Colonic mucosa (tissue), 4 donors: ENCODE results near the gene PRKACA. TPM values are rescaled to one million over a fixed set of nuclear protein-coding genes. Genes with fewer than 3 reads are reported as not detected.

Experiments used
- DNase-seq: peaks from one replicate; pipeline ENCODE4 v3.0.0-alpha.2; 2020
- H3K27ac ChIP-seq: fragments of 200-600 bp; one replicate; pipeline ENCODE4 v1.8.0; 2021
- H3K27me3 ChIP-seq: fragments of 200-600 bp; one replicate; pipeline ENCODE4 v1.8.0; 2021
- H3K36me3 ChIP-seq: fragments of 200-600 bp; one replicate; pipeline ENCODE4 v1.8.0; 2021
- H3K4me1 ChIP-seq: fragments of 200-600 bp; one replicate; pipeline ENCODE4 v1.8.0; 2021; ENCODE audit warnings: mild to moderate bottlenecking
- H3K4me3 ChIP-seq: fragments of 200-600 bp; one replicate; pipeline ENCODE4 v1.8.0; 2021
- H3K9ac ChIP-seq, 2 donors: one replicate each; pipeline ENCODE4 v1.7.0; 2013; ENCODE audit warnings: control low read depth in 2 of 2, low read depth in 2 of 2, low read length in 2 of 2
- H3K9me3 ChIP-seq: fragments of 200-600 bp; one replicate; pipeline ENCODE4 v1.8.0; 2021
- CTCF ChIP-seq: fragments of 200-600 bp; IDR thresholded peaks from one replicate; pipeline ENCODE4 v1.8.0; 2022; ENCODE audit warnings: antibody characterized with exemption, mild to moderate bottlenecking
- intact Hi-C: fragments of 100-400 bp; cut with DNase I; formaldehyde crosslinking; loops from one replicate; pipeline ENCODE4 v1.14.1; 2022
- total RNA-seq, 2 donors: library from RNA; stranded (reverse); fragmentation: NEBNext Ultra II Directional in 1 of 2; extraction: Animal tissue kit (Norgen Biotek cat#: 25700) in 1 of 2; gene quantifications; one replicate each; pipeline ENCODE4 v1.2.1, GENCODE V29; 2021
- donor health status: healthy.
- donor health status: DM: no; HTN: no; CAD: no.
- donor health status: DM: no; HTN: no; CAD: no.

PRKACA gene
- total RNA-seq, 2 donors from 2014 or later = 71.0 to 89.3 TPM

DNA sequence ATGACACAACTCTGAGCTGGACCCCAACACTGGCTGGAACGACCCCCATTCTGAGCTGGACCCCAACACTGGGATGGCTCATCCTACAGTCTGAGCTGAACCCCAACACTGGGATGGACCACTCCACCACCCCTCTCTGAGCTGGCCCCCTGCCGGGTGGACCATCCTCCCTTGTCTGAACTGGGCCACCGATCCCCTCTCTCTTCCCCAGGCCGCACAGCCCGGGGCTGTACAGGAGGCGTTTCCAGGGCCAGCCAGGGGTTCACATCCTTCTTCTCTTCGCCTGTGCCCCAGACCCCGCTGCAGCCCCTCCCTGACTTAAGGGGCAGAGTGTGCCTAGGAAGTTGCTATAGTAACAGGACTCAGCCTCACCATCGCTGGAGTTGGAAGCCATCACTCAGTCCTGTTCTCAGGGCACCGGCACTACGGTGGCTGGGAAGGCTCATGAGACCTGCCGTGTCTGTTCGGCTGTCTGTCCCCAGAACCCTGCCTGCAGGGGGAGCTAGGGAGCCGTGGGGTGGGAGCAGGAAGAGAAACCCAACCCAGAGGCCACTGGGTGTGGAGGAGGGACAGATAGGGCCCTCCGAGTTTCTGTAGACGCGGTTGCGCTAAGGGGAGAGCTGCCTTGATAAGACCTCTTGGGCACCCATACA, 3.7 kb downstream of the PRKACA start:
- no peak overlapping the region for H3K4me3 ChIP-seq
- peaks cover 10% of the 10 kb centered on the region for H3K4me1 ChIP-seq
- peak; percentile 61 for DNase-seq
- H3K27me3 ChIP-seq = no peaks in the 10 kb centered on the region
- H3K9ac ChIP-seq = peak overlapping the region in 1 of 2 donors; percentile 57
- TF ChIP-seq CTCF = no peak
- no peaks in the 10 kb centered on the region for H3K36me3 ChIP-seq
- intact Hi-C loops = no loop called here
- no peak overlapping the region for H3K27ac ChIP-seq
- no peaks in the 10 kb centered on the region for H3K9me3 ChIP-seq

GRCh38 chr19:14112809-14113385, 4.7 kb downstream of the PRKACA start:
- Histone ChIP-seq H3K36me3 (no peaks in the 10 kb centered on the region), H3K4me3 (no peak overlapping the region), H3K9me3 (no peaks in the 10 kb centered on the region), H3K9ac (peak overlapping the region; percentile 30 to 57), H3K27me3 (no peaks in the 10 kb centered on the region), H3K27ac (peak overlapping the region; percentile 28), H3K4me1 (peaks cover 6% of the 10 kb centered on the region)
- DNase-seq = no peak
- no peak for TF ChIP-seq CTCF
- intact Hi-C loops = no loop called here

DNA sequence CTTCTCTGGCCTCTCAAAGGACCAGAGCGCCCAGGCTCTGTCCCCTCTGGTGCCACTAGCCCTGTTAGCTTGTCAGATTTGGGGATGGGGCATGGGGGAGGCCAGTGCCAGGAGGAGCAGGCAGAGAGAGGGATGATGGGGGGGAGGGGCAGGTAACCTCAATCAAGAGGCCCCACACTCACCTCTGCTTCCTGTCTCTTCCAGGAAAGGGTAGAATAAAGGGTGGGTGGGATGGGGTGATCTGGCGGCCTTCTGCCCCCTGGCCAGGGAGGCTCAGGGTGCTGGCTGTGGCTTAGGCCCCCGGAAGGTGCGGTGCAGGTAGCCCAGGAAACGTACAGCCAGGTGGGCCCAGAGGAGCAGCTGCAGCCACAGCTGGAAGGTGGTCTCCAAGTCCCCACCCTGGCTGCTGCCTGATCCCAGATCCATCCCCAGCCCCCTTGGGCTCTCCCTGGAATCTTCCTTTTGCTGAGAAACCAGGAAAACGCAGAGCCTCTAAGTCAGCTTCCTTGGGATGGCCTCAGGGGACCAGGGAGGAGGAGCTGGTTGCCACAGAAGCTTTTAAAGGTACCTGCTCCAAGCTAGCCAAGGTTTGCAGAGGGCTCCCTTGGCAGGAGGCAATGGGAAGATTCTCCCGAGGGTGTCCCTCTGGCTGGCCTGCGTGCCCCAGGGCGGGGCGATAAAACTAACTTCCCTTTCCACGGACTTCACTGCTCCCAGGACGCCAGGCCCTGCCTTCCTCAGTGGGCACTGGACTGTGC, 5.3 kb downstream of the PRKACA start:
- no peak for TF ChIP-seq CTCF
- Histone ChIP-seq H3K4me3 (no peak overlapping the region), H3K4me1 (peaks cover 6% of the 10 kb centered on the region), H3K9ac (peak overlapping the region; percentile 30 to 57), H3K27me3 (no peaks in the 10 kb centered on the region), H3K9me3 (no peaks in the 10 kb centered on the region), H3K36me3 (no peaks in the 10 kb centered on the region), H3K27ac (peak overlapping the region; percentile 28)
- intact Hi-C loops = no loop called here
- DNase-seq = no peak

DNA sequence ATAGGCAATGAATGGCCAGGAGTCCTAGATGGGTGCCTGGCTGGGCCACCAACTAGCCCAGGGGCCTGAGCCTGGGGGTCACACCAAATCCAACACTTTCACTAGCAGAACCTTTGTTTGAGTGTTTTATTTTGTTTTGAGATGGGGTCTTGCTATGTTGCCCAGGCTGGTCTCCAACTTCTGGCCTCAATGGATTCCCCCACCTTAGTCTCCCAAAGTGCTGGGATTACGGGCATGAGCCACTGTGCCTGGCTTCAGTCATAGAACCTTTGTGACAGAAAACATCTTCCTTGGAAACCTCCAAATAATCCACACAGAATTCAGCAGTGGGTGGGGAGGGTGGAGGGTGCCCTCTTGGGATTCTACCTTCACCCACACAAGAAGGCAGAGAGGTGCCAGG, 6.1 kb downstream of the PRKACA start:
- no peaks in the 10 kb centered on the region for H3K27me3 ChIP-seq
- no peak overlapping the region for H3K9ac ChIP-seq
- peaks cover 6% of the 10 kb centered on the region for H3K4me1 ChIP-seq
- no peaks in the 10 kb centered on the region for H3K9me3 ChIP-seq
- intact Hi-C loops = no loop called here
- TF ChIP-seq CTCF = no peak
- no peak for DNase-seq
- no peaks in the 10 kb centered on the region for H3K36me3 ChIP-seq
- no peak overlapping the region for H3K4me3 ChIP-seq
- no peak overlapping the region for H3K27ac ChIP-seq

- intact Hi-C loops = no loop called here
- H3K4me1 ChIP-seq = no peaks in the 10 kb centered on the region
- H3K27ac ChIP-seq = no peak overlapping the region
- H3K36me3 ChIP-seq = no peaks in the 10 kb centered on the region
- no peaks in the 10 kb centered on the region for H3K27me3 ChIP-seq
- TF ChIP-seq CTCF = no peak
- no peak overlapping the region for H3K9ac ChIP-seq
- DNase-seq = no peak
- no peaks in the 10 kb centered on the region for H3K9me3 ChIP-seq
- H3K4me3 ChIP-seq = no peak overlapping the region
Measured at GRCh38 chr19:14110650-14111049, 6.9 kb downstream of the PRKACA start.
